K562 (cell line): ENCODE data around the gene LRRC4C. TPM values are rescaled to one million over a fixed set of nuclear protein-coding genes. Genes with fewer than 3 reads are reported as not detected.

Experiments used
- ATAC-seq: fragments of 200-7000 bp; cut with Tn5 transposase; 3 replicates; pipeline ENCODE4 v1.9.1; 2020; ENCODE audit warnings: moderate library complexity
- BruUV-seq: library from RNA; stranded (reverse); fragments of 400-500 nt; replicated peaks from 2 replicates; lab custom pipeline; 2021; lab: Mats Ljungman, UMichigan
- CTCF ChIA-PET: fragments of 300-600 bp; formaldehyde crosslinking; extraction: SDS; loops from one replicate; lab custom pipeline; 2021; ENCODE audit warnings: low intra/inter-chr PET ratio; lab: Yijun Ruan, JAX
- POLR2A ChIA-PET: fragments of 300-600, 350-650 bp; sonication (Branson Sonifier 250); formaldehyde crosslinking; extraction: SDS; loops from one replicate; lab custom pipeline; 2021; ENCODE audit warnings: antibody characterized with exemption, inconsistent platforms; lab: Yijun Ruan, JAX
- DNase-seq, 4 experiments: peaks; one replicate each; pipeline versions ENCODE4 v3.0.0 to v3.0.0-alpha.2; 2011 to 2018; ENCODE audit warnings: low spot score in 3 of 4, mixed read lengths in 3 of 4; ENCODE audit errors: extremely low read depth in 1 of 4
- FAIRE-seq: peaks from 2 replicates; lab custom pipeline; 2011; peaks lifted over from hg19 to GRCh38; lab: Jason Lieb, UNC
- H2AFZ ChIP-seq: 2 replicates; pipeline ENCODE4 v1.6.0; 2011; ENCODE audit warnings: low read depth, low read length, control low read depth, inconsistent platforms
- H3K27ac ChIP-seq: fragments of 200-600 bp; 3 replicates; pipeline ENCODE4 v1.8.0; 2011; ENCODE audit warnings: low read depth, mild to moderate bottlenecking, control low read depth, inconsistent platforms, low read length, moderate library complexity, mixed read lengths; ENCODE audit errors: extremely low read depth
- H3K27me3 ChIP-seq, 2 experiments: fragments of 300-600 bp in 1 of 2; 2 replicates in 1 of 2; 3 replicates in 1 of 2; pipeline versions ENCODE4 v1.6.0 to v1.8.0; 2011; ENCODE audit warnings: inconsistent platforms in 2 of 2, low read length in 2 of 2, mild to moderate bottlenecking in 1 of 2, mixed read lengths in 1 of 2, moderate library complexity in 1 of 2; ENCODE audit not compliant: control insufficient read depth in 2 of 2, insufficient read depth in 2 of 2
- H3K36me3 ChIP-seq: fragments of 300-600 bp; 3 replicates; pipeline ENCODE4 v1.8.0; 2011; ENCODE audit warnings: mild to moderate bottlenecking, low read length, inconsistent platforms; ENCODE audit not compliant: control insufficient read depth, insufficient read depth
- H3K4me1 ChIP-seq, 2 experiments: fragments of 200-600 bp in 1 of 2; replicated peaks in 1 of 2; 2 replicates in 1 of 2; 3 replicates in 1 of 2; pipeline versions ENCODE4 v1.5.1 to v1.8.0; 2011; ENCODE audit warnings: inconsistent platforms in 2 of 2, low read length in 2 of 2, mild to moderate bottlenecking in 1 of 2, mixed read lengths in 1 of 2, moderate library complexity in 1 of 2; ENCODE audit not compliant: control insufficient read depth in 2 of 2, insufficient read depth in 2 of 2
- H3K4me2 ChIP-seq: 2 replicates; pipeline ENCODE4 v1.6.1; 2011; ENCODE audit warnings: low read length, control low read depth, inconsistent platforms, mixed read lengths; ENCODE audit not compliant: insufficient read depth
- H3K4me3 ChIP-seq: fragments of 200-600 bp; sonication (generic), shearing (Covaris generic); 2 replicates; pipeline ENCODE4 v1.5.1; 2016; ENCODE audit warnings: control low read depth, inconsistent platforms
- H3K79me2 ChIP-seq: fragments of 200-600 bp; 3 replicates; pipeline ENCODE4 v1.8.0; 2011; ENCODE audit warnings: low read length, inconsistent platforms; ENCODE audit not compliant: control insufficient read depth, insufficient read depth
- H3K9ac ChIP-seq, 2 experiments: 2 replicates each; pipeline versions ENCODE4 v1.6.0 to v1.6.1; 2011; ENCODE audit warnings: low read depth in 2 of 2, low read length in 2 of 2, control low read depth in 1 of 2, inconsistent platforms in 1 of 2, mild to moderate bottlenecking in 1 of 2, mixed read lengths in 1 of 2; ENCODE audit not compliant: insufficient read depth in 1 of 2
- H3K9me1 ChIP-seq: one replicate; pipeline ENCODE4 v1.6.0; 2011; ENCODE audit warnings: inconsistent platforms, mild to moderate bottlenecking, low read length, moderate library complexity; ENCODE audit not compliant: control insufficient read depth, insufficient read depth
- H3K9me3 ChIP-seq: replicated peaks from 2 replicates; pipeline ENCODE4 v1.5.1; 2011; ENCODE audit warnings: low read depth, low read length, inconsistent platforms; ENCODE audit not compliant: control insufficient read depth, insufficient read depth
- H4K20me1 ChIP-seq: replicated peaks from 2 replicates; pipeline ENCODE4 v1.6.1; 2011; ENCODE audit warnings: low read length, inconsistent platforms, mixed read lengths; ENCODE audit not compliant: control insufficient read depth, insufficient read depth
- BDP1 ChIP-seq: IDR thresholded peaks from 3 replicates; pipeline ENCODE4 v1.6.1; 2011; ENCODE audit not compliant: insufficient read length, insufficient read depth
- CBFA2T2 ChIP-seq: fragments of 450-650 bp; conservative IDR thresholded peaks from 2 replicates; pipeline ENCODE4 v1.6.1; 2017; ENCODE audit warnings: mild to moderate bottlenecking
- CBX2 ChIP-seq: fragments of 200-600 bp; sonication (generic); IDR thresholded peaks from one replicate; pipeline ENCODE4 v1.6.1; 2012; ENCODE audit warnings: mild to moderate bottlenecking, low read length, inconsistent platforms; ENCODE audit not compliant: insufficient read depth, poor library complexity, severe bottlenecking
- CEBPB ChIP-seq: fragments of 450-650 bp; IDR thresholded peaks from 2 replicates; pipeline ENCODE4 v1.6.1; 2016; ENCODE audit warnings: missing genetic modification characterization, missing compliant biosample characterization
- ELF1 ChIP-seq: fragments of 200-800 bp; sonication (Bioruptor generic); IDR thresholded peaks from 2 replicates; pipeline ENCODE4 v1.6.1; 2016; ENCODE audit warnings: missing genetic modification characterization, missing compliant biosample characterization
- ELF4 ChIP-seq: fragments of 450-650 bp; formaldehyde crosslinking; IDR thresholded peaks from 2 replicates; pipeline ENCODE4 v1.4.0; 2022; ENCODE audit warnings: missing genetic modification characterization
- ETS2 ChIP-seq: IDR thresholded peaks from 2 replicates; pipeline ENCODE4 v1.6.1; 2016; ENCODE audit warnings: borderline replicate concordance, missing genetic modification characterization, mild to moderate bottlenecking, moderate library complexity, missing compliant biosample characterization; ENCODE audit not compliant: poor library complexity, severe bottlenecking
- GATA2 ChIP-seq: sonication (generic); formaldehyde crosslinking; IDR thresholded peaks from 2 replicates; pipeline ENCODE4 v1.4.0; 2020; ENCODE audit warnings: mild to moderate bottlenecking, missing genetic modification reagents
- KAT2B ChIP-seq: IDR thresholded peaks from one replicate; pipeline ENCODE4 v1.6.1; 2012; ENCODE audit warnings: low read depth, mild to moderate bottlenecking, control low read depth, inconsistent platforms, low read length, moderate library complexity
- MTA3 ChIP-seq: fragments of 450-650 bp; formaldehyde crosslinking; IDR thresholded peaks from 2 replicates; pipeline ENCODE4 v1.6.1; 2017; ENCODE audit warnings: mild to moderate bottlenecking, borderline replicate concordance
- PTBP1 ChIP-seq: fragments of 200-400 bp; formaldehyde crosslinking; IDR thresholded peaks from 2 replicates; pipeline ENCODE4 v1.6.1; 2017; ENCODE audit warnings: low read depth, low read length
- RNF2 ChIP-seq: sonication (generic); IDR thresholded peaks from 2 replicates; pipeline ENCODE4 v1.6.1; 2016
- SMC3 ChIP-seq: conservative IDR thresholded peaks from 2 replicates; pipeline ENCODE4 v1.6.1; 2011; ENCODE audit warnings: low read depth, low read length, improper control_type of control experiment; ENCODE audit not compliant: insufficient read depth
- SNIP1 ChIP-seq: fragments of 450-650 bp; IDR thresholded peaks from 2 replicates; pipeline ENCODE4 v1.7.1; 2017; ENCODE audit warnings: low read depth, mild to moderate bottlenecking
- SOX6 ChIP-seq: fragments of 450-650 bp; IDR thresholded peaks from 2 replicates; pipeline ENCODE4 v1.6.1; 2014; ENCODE audit warnings: mild to moderate bottlenecking
- WHSC1 ChIP-seq: IDR thresholded peaks from one replicate; pipeline ENCODE4 v1.6.1; 2012; ENCODE audit warnings: low read length, control low read depth, inconsistent platforms
- YY1 ChIP-seq, 3 experiments: IDR thresholded peaks; 2 replicates each; pipeline ENCODE4 v1.6.1; 2011; ENCODE audit warnings: low read length in 2 of 3, mild to moderate bottlenecking in 2 of 3, moderate library complexity in 2 of 3, borderline replicate concordance in 1 of 3, control low read depth in 1 of 3, low read depth in 1 of 3; ENCODE audit not compliant: insufficient read depth in 3 of 3, insufficient replicate concordance in 2 of 3, control insufficient read depth in 1 of 3, insufficient read length in 1 of 3; ENCODE audit errors: extremely low read depth in 1 of 3
- ZBTB1 ChIP-seq: sonication (generic); formaldehyde crosslinking; IDR thresholded peaks from 2 replicates; pipeline ENCODE4 v1.8.1; 2023; ENCODE audit warnings: missing genetic modification reagents, low read depth, mild to moderate bottlenecking, borderline replicate concordance
- ZBTB8A ChIP-seq: fragments of 450-650 bp; IDR thresholded peaks from 2 replicates; pipeline ENCODE4 v1.6.1; 2018; ENCODE audit warnings: mild to moderate bottlenecking, moderate library complexity; ENCODE audit not compliant: partially characterized antibody
- ZNF175 ChIP-seq: fragments of 200-800 bp; sonication (Bioruptor generic); IDR thresholded peaks from 2 replicates; pipeline ENCODE4 v1.6.1; 2016; ENCODE audit warnings: low read depth, mild to moderate bottlenecking, missing genetic modification characterization, missing compliant biosample characterization
- ZNF785 ChIP-seq: fragments of 250-450 bp; sonication (Bioruptor Pico); IDR thresholded peaks from 2 replicates; pipeline ENCODE4 v1.4.0; 2020; ENCODE audit warnings: mild to moderate bottlenecking
- WGBS: fragments of 100-300 bp; shearing (Covaris generic); methylation state at CpG from one replicate; pipeline ENCODE4 v1.1.6; 2016; ENCODE audit warnings: low coverage, mixed read lengths; ENCODE audit not compliant: insufficient coverage; ENCODE audit errors: missing lambda C conversion rate; 5-methylcytosine and 5-hydroxymethylcytosine counted together
- in situ Hi-C: fragments of 300-500 bp; cut with MboI; formaldehyde crosslinking; loops from 4 replicates; pipeline ENCODE4 v1.15.0; 2018; ENCODE audit warnings: inconsistent platforms, mixed read lengths
- intact Hi-C: fragments of 100-400 bp; cut with micrococcal nuclease; formaldehyde crosslinking; loops from 2 replicates; pipeline ENCODE4 v1.14.2; 2022
- polyA plus RNA-seq, 8 experiments: library from polyadenylated mRNA; depleted of rRNA in 4 of 8; stranded (reverse) in 5 of 8; unstranded in 3 of 8; fragments of >200 nt; fragmentation: Nextera tagmentation in 2 of 8; fragmentation: Illumina TruSeq in 1 of 8; extraction: Ambion mirVana in 2 of 8; extraction: Trizol in 1 of 8; gene quantifications; 2 replicates each; pipeline versions ENCODE4 v1.2.1 to v1.2.3, GENCODE V29; 2011 to 2014; ENCODE audit warnings: inconsistent platforms in 1 of 8, missing spikeins in 1 of 8
- total RNA-seq, 7 experiments: library from RNA; depleted of rRNA in 6 of 7; stranded (reverse); fragments of >200 nt in 6 of 7; fragmentation: Illumina TruSeq in 2 of 7; extraction: Trizol in 2 of 7; gene quantifications; 2 replicates each; pipeline versions ENCODE4 v1.2.1 to v1.2.3, GENCODE V29; 2011 to 2021; ENCODE audit warnings: low replicate concordance in 1 of 7
- TF ChIP-seq, protein P1 (sequence below): IDR thresholded peaks from 3 replicates; pipeline ENCODE4 v1.6.1; 2011; ENCODE audit warnings: borderline replicate concordance, mild to moderate bottlenecking; ENCODE audit not compliant: insufficient read length, insufficient read depth

Gene LRRC4C
- total and polyA plus RNA-seq, 9 of the 15 experiments (the other 6 are each of a cell fraction or from before 2014, with no cell fraction given): not detected

DNA sequence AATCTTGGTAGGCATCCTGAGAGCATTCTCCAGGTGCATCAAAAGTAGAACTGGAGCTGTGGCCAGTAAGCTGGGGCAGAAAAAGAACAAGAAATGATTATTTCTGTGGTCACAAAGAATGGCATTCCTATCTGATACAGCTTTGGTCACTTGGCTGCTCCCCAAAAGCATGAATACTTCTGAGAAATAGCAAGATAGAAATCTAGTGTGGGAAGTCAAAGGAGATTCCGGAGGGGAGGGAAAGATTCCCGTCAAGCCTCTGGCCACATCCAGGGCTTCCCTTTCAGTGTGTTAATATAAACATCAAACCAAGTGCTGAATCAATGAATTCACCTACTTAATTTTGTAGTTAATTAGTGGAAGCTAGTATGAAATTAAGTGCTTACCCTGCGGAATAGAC, 1185.4 kb downstream of the LRRC4C start (continued):
- TF ChIP-seq BDP1 (no peak), YY1 (IDR thresholded peaks at IDR 0.05; ENCODE audit: borderline replicate concordance in 1 of 3, control insufficient read depth in 1 of 3, extremely low read depth in 1 of 3, insufficient read depth in 3 of 3, insufficient read length in 1 of 3, insufficient replicate concordance in 2 of 3, low read depth in 1 of 3, low read length in 2 of 3) (no peak), PTBP1 (no peak), ZBTB1 (no peak), ETS2 (tag) (no peak), MTA3 (no peak), ELF4 (no peak), ZNF785 (CRISPR knock-in tag) (no peak)

DNA sequence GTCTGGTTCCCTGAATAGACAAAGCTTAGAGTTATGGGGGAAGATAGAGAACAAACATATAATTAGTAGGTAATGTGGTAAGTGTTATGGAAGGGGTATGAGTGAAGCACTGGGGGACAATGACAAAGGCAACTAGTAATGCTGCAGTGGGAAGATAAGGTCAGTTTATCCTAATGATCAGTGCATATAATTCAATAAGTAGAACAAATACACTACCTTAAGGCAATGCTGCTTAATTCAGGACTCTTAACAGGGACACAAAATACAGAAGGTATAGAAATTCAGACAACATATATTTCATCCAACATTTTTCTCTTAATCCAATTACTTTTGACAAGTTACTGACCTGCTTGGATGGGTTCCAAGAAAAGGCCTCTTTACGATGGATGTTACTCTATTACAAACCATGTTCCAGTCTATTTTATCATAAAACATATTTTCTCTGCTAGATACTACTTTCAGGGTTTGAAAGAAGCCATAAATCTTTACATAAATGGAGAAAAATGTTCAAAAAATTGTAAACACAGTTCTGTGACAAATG, 1186.2 kb downstream of the LRRC4C start:
- no TSS peak for BruUV-seq
- ChIA-PET POLR2A (no interaction called here), CTCF (no interaction called here)
- FAIRE-seq (no peak), DNase-seq (no peak), ATAC-seq (no peak)
- no peaks in the 10 kb centered on the region for H3K9me1 ChIP-seq
- H3K79me2 ChIP-seq: no peaks in the 10 kb centered on the region
- H2AFZ ChIP-seq: no peak overlapping the region
- WGBS: 0% methylated on average over 1 of the region's 1 CpG
- H3K4me3 ChIP-seq: no peak overlapping the region
- H3K9ac ChIP-seq: no peak overlapping the region
- H3K36me3 ChIP-seq: no peaks in the 10 kb centered on the region
- H3K9me3 ChIP-seq: no peaks in the 10 kb centered on the region
- TF ChIP-seq CEBPB (tag) (no peak), RNF2 (no peak), CBFA2T2 (no peak), CBX2 (no peak), ZBTB8A (no peak), SNIP1 (no peak), WHSC1 (no peak), GATA2 (CRISPR knock-in tag) (no peak), ELF1 (tag) (no peak), ZNF175 (no peak), SOX6 (no peak), KAT2B (no peak), SMC3 (no peak)
- TF ChIP-seq, protein P1, sequence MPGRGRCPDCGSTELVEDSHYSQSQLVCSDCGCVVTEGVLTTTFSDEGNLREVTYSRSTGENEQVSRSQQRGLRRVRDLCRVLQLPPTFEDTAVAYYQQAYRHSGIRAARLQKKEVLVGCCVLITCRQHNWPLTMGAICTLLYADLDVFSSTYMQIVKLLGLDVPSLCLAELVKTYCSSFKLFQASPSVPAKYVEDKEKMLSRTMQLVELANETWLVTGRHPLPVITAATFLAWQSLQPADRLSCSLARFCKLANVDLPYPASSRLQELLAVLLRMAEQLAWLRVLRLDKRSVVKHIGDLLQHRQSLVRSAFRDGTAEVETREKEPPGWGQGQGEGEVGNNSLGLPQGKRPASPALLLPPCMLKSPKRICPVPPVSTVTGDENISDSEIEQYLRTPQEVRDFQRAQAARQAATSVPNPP: no peak
- no peaks in the 10 kb centered on the region for H4K20me1 ChIP-seq
- no peaks in the 10 kb centered on the region for H3K4me1 ChIP-seq
- in situ Hi-C loops (no loop called here), intact Hi-C loops (no loop called here)
- H3K27ac ChIP-seq: no peak overlapping the region
- H3K4me2 ChIP-seq: no peak overlapping the region
- no peaks in the 10 kb centered on the region for H3K27me3 ChIP-seq
